Kidney (tissue), 14 donors: ENCODE measurements around the gene RAPGEF6. TPM values are rescaled to one million over a fixed set of nuclear protein-coding genes. Genes with fewer than 3 reads are reported as not detected.
A peak's percentile ranks its signal among the peaks of the same experiment; 100 is the strongest.
"Not testable (repeated sequence)": the region's sequence is repeated elsewhere in the genome, so short reads cannot be mapped to it uniquely, and the experiment has no call there.

ENCODE experiments used
- DNase-seq, 5 donors: peaks; one replicate each; pipeline ENCODE4 v3.0.0-alpha.2; 2013 to 2020
- FAIRE-seq: peaks from 2 replicates; lab custom pipeline; 2012; peaks lifted over from hg19 to GRCh38; lab: Jason Lieb, UNC
- H3K27ac ChIP-seq, 2 donors: one replicate each; pipeline ENCODE4 v1.7.0; 2013; ENCODE audit warnings: low read depth in 2 of 2, low read length in 2 of 2, inconsistent platforms in 1 of 2
- H3K27me3 ChIP-seq: one replicate; pipeline ENCODE4 v1.7.1; 2013; ENCODE audit warnings: low read length, inconsistent platforms; ENCODE audit not compliant: control insufficient read depth, insufficient read depth
- H3K36me3 ChIP-seq, 3 donors: one replicate each; pipeline versions ENCODE4 v1.7.0 to v1.7.1; 2013; ENCODE audit warnings: low read length in 3 of 3, control low read depth in 1 of 3, inconsistent platforms in 1 of 3; ENCODE audit not compliant: insufficient read depth in 3 of 3, control insufficient read depth in 2 of 3
- H3K4me1 ChIP-seq, 3 donors: one replicate each; pipeline versions ENCODE4 v1.7.0 to v1.7.1; 2013; ENCODE audit warnings: low read length in 3 of 3, inconsistent platforms in 1 of 3, low read depth in 1 of 3; ENCODE audit not compliant: control insufficient read depth in 2 of 3, insufficient read depth in 2 of 3
- H3K4me3 ChIP-seq, 3 donors: one replicate each; pipeline versions ENCODE4 v1.7.0 to v1.8.1; 2013; ENCODE audit warnings: low read length in 3 of 3, control low read depth in 1 of 3, inconsistent platforms in 1 of 3
- H3K9ac ChIP-seq, 3 donors: one replicate each; pipeline versions ENCODE4 v1.7.0 to v1.7.1; 2013; ENCODE audit warnings: low read length in 3 of 3, control low read depth in 1 of 3, inconsistent platforms in 1 of 3
- H3K9me3 ChIP-seq, 3 donors: one replicate each; pipeline versions ENCODE4 v1.7.0 to v1.7.1; 2013; ENCODE audit warnings: low read length in 3 of 3, control low read depth in 1 of 3, inconsistent platforms in 1 of 3; ENCODE audit not compliant: control insufficient read depth in 2 of 3, insufficient read depth in 1 of 3
- intact Hi-C: fragments of 100-400 bp; cut with DNase I; formaldehyde crosslinking; loops from one replicate; pipeline ENCODE4 v1.11.1; 2022
- polyA plus RNA-seq: library from polyadenylated mRNA; stranded (reverse); fragments of 350-450 nt; fragmentation: Illumina TruSeq; extraction: RNeasy Lipid Tissue Mini Kit (QIAGEN cat#74804); gene quantifications from one replicate; pipeline ENCODE4 v1.2.3, GENCODE V29; 2014; ENCODE audit warnings: low read depth, low replicate concordance; ENCODE audit not compliant: insufficient read depth
- total RNA-seq: library from RNA; stranded (reverse); fragmentation: NEBNext Ultra II Directional; extraction: Animal tissue kit (Norgen Biotek cat#: 25700); gene quantifications from one replicate; pipeline ENCODE4 v1.2.1, GENCODE V29; 2021
- TF ChIP-seq, protein P1 (sequence below): IDR thresholded peaks from 3 replicates; pipeline ENCODE4 v1.5.1; 2012; ENCODE audit warnings: mild to moderate bottlenecking, moderate library complexity, borderline replicate concordance; ENCODE audit not compliant: insufficient read depth; ENCODE audit errors: extremely low read depth
- donor health status: control.
- donor health status: control.
- donor health status: control.
- donor health status: control.
- donor health status: control.
- donor health status: DM: yes; HTN: yes; CAD: no.
- donor health status: Normal renal cell carcinoma (clear cell type).

The RAPGEF6 gene
- total and polyA plus RNA-seq, 2 donors from 2014 or later: 1.8 to 28.6 TPM

DNA sequence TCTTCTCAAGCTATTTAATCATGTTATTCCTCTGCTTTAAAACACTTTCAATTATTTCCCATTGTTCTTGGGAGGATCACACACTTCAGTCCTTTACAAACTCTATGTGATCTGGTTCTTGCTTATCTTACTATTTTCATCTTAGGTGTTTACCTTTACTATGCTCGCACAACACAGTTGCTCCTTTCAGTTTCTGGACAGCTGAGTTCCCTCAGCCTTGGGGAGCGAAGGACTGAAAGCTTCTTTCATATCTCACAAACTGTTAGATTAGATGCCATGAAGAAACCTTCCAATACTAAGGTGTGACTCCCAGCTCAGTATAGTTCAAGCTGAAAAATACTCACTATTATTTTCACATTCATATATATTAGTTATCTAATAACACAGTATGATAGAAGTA, 253.3 kb downstream of the RAPGEF6 start:
- FAIRE-seq (no peak), DNase-seq (no peak)
- no peaks in the 10 kb centered on the region for H3K27me3 ChIP-seq
- peaks cover 5 to 25% (median 5%) of the 10 kb centered on the region in 3 donors for H3K4me1 ChIP-seq
- no peak overlapping the region for H3K9ac ChIP-seq
- H3K36me3 ChIP-seq: no peaks in the 10 kb centered on the region
- H3K4me3 ChIP-seq: no peak overlapping the region
- TF ChIP-seq, protein P1, sequence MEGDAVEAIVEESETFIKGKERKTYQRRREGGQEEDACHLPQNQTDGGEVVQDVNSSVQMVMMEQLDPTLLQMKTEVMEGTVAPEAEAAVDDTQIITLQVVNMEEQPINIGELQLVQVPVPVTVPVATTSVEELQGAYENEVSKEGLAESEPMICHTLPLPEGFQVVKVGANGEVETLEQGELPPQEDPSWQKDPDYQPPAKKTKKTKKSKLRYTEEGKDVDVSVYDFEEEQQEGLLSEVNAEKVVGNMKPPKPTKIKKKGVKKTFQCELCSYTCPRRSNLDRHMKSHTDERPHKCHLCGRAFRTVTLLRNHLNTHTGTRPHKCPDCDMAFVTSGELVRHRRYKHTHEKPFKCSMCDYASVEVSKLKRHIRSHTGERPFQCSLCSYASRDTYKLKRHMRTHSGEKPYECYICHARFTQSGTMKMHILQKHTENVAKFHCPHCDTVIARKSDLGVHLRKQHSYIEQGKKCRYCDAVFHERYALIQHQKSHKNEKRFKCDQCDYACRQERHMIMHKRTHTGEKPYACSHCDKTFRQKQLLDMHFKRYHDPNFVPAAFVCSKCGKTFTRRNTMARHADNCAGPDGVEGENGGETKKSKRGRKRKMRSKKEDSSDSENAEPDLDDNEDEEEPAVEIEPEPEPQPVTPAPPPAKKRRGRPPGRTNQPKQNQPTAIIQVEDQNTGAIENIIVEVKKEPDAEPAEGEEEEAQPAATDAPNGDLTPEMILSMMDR: no peak
- intact Hi-C loops: no loop called here
- H3K9me3 ChIP-seq: no peaks in the 10 kb centered on the region
- H3K27ac ChIP-seq: no peak overlapping the region

DNA sequence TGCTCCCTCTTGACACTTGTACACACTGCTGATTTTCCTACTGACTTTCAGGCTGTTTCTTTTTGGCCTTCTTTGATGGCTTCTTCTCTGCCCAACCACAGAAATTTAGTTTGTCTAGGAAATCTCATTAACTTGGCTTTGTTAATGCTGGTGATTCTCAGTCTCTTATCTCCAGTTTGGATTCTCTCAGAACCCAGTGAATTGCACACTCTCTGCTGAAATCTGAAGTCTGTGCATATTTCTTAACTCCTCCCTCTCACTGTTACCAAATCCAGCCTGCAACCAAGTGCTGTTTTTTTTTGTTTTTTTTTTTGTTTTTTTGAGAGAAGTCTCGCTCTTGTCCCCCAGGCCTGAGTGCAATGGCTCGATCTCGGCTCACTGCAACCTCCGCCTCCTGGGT, 254.0 kb downstream of the RAPGEF6 start:
- no peak for FAIRE-seq
- intact Hi-C loops: no loop called here
- Histone ChIP-seq H3K9ac (no peak overlapping the region), H3K27me3 (no peaks in the 10 kb centered on the region), H3K9me3 (no peaks in the 10 kb centered on the region), H3K4me1 (peaks cover 0 to 19% (median 3%) of the 10 kb centered on the region in 3 donors), H3K27ac (no peak overlapping the region), H3K36me3 (no peaks in the 10 kb centered on the region), H3K4me3 (no peak overlapping the region)
- DNase-seq: no peak
- TF ChIP-seq, protein P1: no peak

DNA sequence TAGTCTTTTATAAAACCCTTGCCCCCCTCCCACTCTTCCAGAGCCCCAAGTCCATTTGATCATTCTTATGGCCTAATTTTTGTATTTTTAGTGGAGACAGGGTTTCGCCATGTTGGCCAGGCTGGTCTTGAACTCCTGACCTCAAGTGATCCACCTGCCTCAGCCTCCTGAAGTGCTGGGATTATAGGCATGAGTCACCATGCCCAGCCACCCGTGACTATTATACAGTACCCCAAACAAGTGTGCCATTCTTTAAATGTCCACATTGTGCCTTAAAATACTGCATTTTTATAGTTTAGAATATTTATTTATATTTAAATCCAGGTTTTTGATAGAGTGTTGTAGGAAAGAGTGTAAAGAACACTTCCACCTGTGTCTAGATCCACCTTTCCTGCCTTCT, 254.8 kb downstream of the RAPGEF6 start:
- not testable (repeated sequence) for DNase-seq, H3K9ac ChIP-seq
- H3K4me1 ChIP-seq: peaks cover 0 to 18% (median 2%) of the 10 kb centered on the region in 3 donors

DNA sequence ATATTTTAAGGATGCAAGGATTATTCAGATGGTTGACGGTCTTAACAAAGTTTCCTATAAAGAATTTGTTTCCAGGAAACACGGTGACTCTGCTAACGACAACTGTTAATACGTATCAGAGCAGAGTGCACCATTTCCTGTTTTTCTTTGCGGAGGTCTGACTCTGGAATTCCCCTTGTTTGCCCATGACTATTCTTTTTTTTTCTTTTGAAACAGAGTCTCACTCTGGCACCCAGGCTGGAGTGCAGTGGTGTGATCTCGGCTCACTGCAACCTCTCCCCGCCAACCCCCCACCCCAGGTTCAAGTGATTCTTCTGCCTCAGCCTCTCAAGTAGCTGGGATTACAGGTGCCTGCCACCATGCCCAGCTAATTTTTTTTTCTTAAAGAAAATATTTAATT, 255.3 kb downstream of the RAPGEF6 start:
- H3K9ac ChIP-seq: no peak overlapping the region

More for the DNA sequence above, 254.8 kb downstream of the RAPGEF6 start:
- FAIRE-seq, H3K27me3 ChIP-seq, H3K9me3 ChIP-seq, H3K36me3 ChIP-seq, intact Hi-C loops, H3K4me3 ChIP-seq: not testable (repeated sequence)
- H3K27ac ChIP-seq: peak overlapping the region in 1 of 2 donors; percentile 80

More for the DNA sequence above, 255.3 kb downstream of the RAPGEF6 start:
- DNase-seq (peak in 1 of 5 donors; percentile 71), FAIRE-seq (no peak)
- Histone ChIP-seq H3K9me3 (no peaks in the 10 kb centered on the region), H3K4me3 (no peak overlapping the region), H3K36me3 (no peaks in the 10 kb centered on the region), H3K27me3 (no peaks in the 10 kb centered on the region), H3K27ac (peak overlapping the region; percentile 68 to 80), H3K4me1 (peaks cover 0 to 18% (median 2%) of the 10 kb centered on the region in 3 donors)
- TF ChIP-seq, protein P1: no peak
- intact Hi-C loops: no loop called here
